SK-N-SH treated with all-trans-retinoic acid at 6 μM for 48 hours (cell line): ENCODE measurements around the gene VAV3.

ENCODE experiments used
- ATAC-seq: fragments of 200-7000 bp; cut with Tn5 transposase; 3 replicates; pipeline ENCODE4 v1.9.1; 2020; ENCODE audit warnings: mild to moderate bottlenecking, moderate library complexity
- ARNTL ChIP-seq: fragments of 450-650 bp; formaldehyde crosslinking; IDR thresholded peaks from 2 replicates; pipeline ENCODE4 v1.5.0; 2020; ENCODE audit warnings: low read depth, mild to moderate bottlenecking, moderate library complexity, borderline replicate concordance
- BACH2 ChIP-seq: fragments of 250-450 bp; sonication (Bioruptor Pico); IDR thresholded peaks from 2 replicates; pipeline ENCODE4 v1.9.0; 2021; ENCODE audit warnings: mild to moderate bottlenecking, borderline replicate concordance
- CREB5 ChIP-seq: fragments of 250-450 bp; sonication (Bioruptor Pico); IDR thresholded peaks from 2 replicates; pipeline ENCODE4 v1.5.1; 2020; ENCODE audit warnings: low read depth, mild to moderate bottlenecking, moderate library complexity
- CSDC2 ChIP-seq: fragments of 250-450 bp; sonication (Bioruptor Pico); IDR thresholded peaks from 2 replicates; pipeline ENCODE4 v1.5.0; 2020; ENCODE audit warnings: mild to moderate bottlenecking, moderate library complexity
- CSRNP3 ChIP-seq: fragments of 250-450 bp; sonication (Bioruptor Pico); IDR thresholded peaks from 2 replicates; pipeline ENCODE4 v1.5.1; 2021; ENCODE audit warnings: mild to moderate bottlenecking, moderate library complexity
- ESRRG ChIP-seq: fragments of 250-450 bp; sonication (Bioruptor Pico); IDR thresholded peaks from 2 replicates; pipeline ENCODE4 v1.6.1; 2021; ENCODE audit warnings: mild to moderate bottlenecking
- OSR1 ChIP-seq: fragments of 250-450 bp; sonication (Bioruptor Pico); IDR thresholded peaks from 2 replicates; pipeline ENCODE4 v1.8.0; 2022; ENCODE audit warnings: moderate library complexity, mild to moderate bottlenecking, inconsistent platforms
- PATZ1 ChIP-seq: fragments of 250-450 bp; sonication (Bioruptor Pico); IDR thresholded peaks from 2 replicates; pipeline ENCODE4 v1.8.0; 2020; ENCODE audit warnings: mild to moderate bottlenecking, moderate library complexity, borderline replicate concordance
- POU6F1 ChIP-seq: fragments of 250-450 bp; sonication (Bioruptor Pico); IDR thresholded peaks from 2 replicates; pipeline ENCODE4 v1.8.0; 2021; ENCODE audit warnings: low read depth, mild to moderate bottlenecking, moderate library complexity, borderline replicate concordance
- PPARA ChIP-seq: fragments of 250-450 bp; sonication (Bioruptor Pico); IDR thresholded peaks from 2 replicates; pipeline ENCODE4 v1.5.0; 2020; ENCODE audit warnings: mild to moderate bottlenecking, borderline replicate concordance
- RARB ChIP-seq: fragments of 250-450 bp; sonication (Bioruptor Pico); IDR thresholded peaks from 2 replicates; pipeline ENCODE4 v1.8.0; 2021; ENCODE audit warnings: mild to moderate bottlenecking, moderate library complexity
- SNAI2 ChIP-seq: fragments of 250-450 bp; sonication (Bioruptor Pico); IDR thresholded peaks from 2 replicates; pipeline ENCODE4 v1.5.0; 2020; ENCODE audit warnings: mild to moderate bottlenecking, moderate library complexity
- TOX ChIP-seq: fragments of 250-450 bp; sonication (Bioruptor Pico); IDR thresholded peaks from 2 replicates; pipeline ENCODE4 v1.8.0; 2021; ENCODE audit warnings: mild to moderate bottlenecking, moderate library complexity, borderline replicate concordance
- TSHZ2 ChIP-seq: fragments of 250-450 bp; sonication (Bioruptor Pico); IDR thresholded peaks from 2 replicates; pipeline ENCODE4 v1.5.0; 2020; ENCODE audit warnings: mild to moderate bottlenecking, moderate library complexity
- ZC3H10 ChIP-seq: fragments of 250-450 bp; sonication (Bioruptor Pico); IDR thresholded peaks from 2 replicates; pipeline ENCODE4 v1.5.1; 2021; ENCODE audit warnings: mild to moderate bottlenecking, moderate library complexity
- ZFP30 ChIP-seq: fragments of 450-650 bp; formaldehyde crosslinking; IDR thresholded peaks from 2 replicates; pipeline ENCODE4 v1.5.0; 2022; ENCODE audit warnings: mild to moderate bottlenecking, moderate library complexity
- ZNF70 ChIP-seq: fragments of 450-650 bp; formaldehyde crosslinking; IDR thresholded peaks from 2 replicates; pipeline ENCODE4 v1.5.0; 2020; ENCODE audit warnings: mild to moderate bottlenecking, moderate library complexity

VAV3 gene

GRCh38 chr1:107992347-107992746 lies 27.4 kb upstream of the VAV3 start:
- no peak for ATAC-seq
- no peak for TF ChIP-seq PATZ1
- no peak for TF ChIP-seq OSR1 (CRISPR knock-in tag)
- no peak for TF ChIP-seq POU6F1 (CRISPR knock-in tag)
- TF ChIP-seq TOX (CRISPR knock-in tag) = no peak
- no peak for TF ChIP-seq CSDC2 (CRISPR knock-in tag)
- no peak for TF ChIP-seq ZNF70 (CRISPR knock-in tag)

GRCh38 chr1:107991371-107992066 lies 26.5 kb upstream of the VAV3 start:
- no peak for ATAC-seq
- TF ChIP-seq CSDC2 (CRISPR knock-in tag) = no peak
- TF ChIP-seq ESRRG = no peak

GRCh38 chr1:107990606-107991005 lies 25.6 kb upstream of the VAV3 start:
- no peak for TF ChIP-seq BACH2 (CRISPR knock-in tag)
- no peak for TF ChIP-seq ARNTL (CRISPR knock-in tag)
- TF ChIP-seq SNAI2 (CRISPR knock-in tag) = no peak
- no peak for TF ChIP-seq CSDC2 (CRISPR knock-in tag)
- no peak for TF ChIP-seq ZNF70 (CRISPR knock-in tag)
- TF ChIP-seq TSHZ2 (CRISPR knock-in tag) = no peak
- no peak for TF ChIP-seq PATZ1
- no peak for TF ChIP-seq PPARA (CRISPR knock-in tag)
- no peak for TF ChIP-seq CSRNP3 (CRISPR knock-in tag)
- no peak for TF ChIP-seq ZC3H10 (CRISPR knock-in tag)
- TF ChIP-seq POU6F1 (CRISPR knock-in tag) = no peak
- TF ChIP-seq CREB5 = no peak
- TF ChIP-seq ZFP30 (CRISPR knock-in tag) = no peak
- no peak for TF ChIP-seq OSR1 (CRISPR knock-in tag)
- no peak for TF ChIP-seq RARB (CRISPR knock-in tag)
- TF ChIP-seq TOX (CRISPR knock-in tag) = no peak
- no peak for ATAC-seq
